Fibroblast of pulmonary artery (primary cell): ENCODE data around the gene NCEH1.

Experiments used
- DNase-seq: peaks from one replicate; pipeline ENCODE4 v3.0.0-alpha.2; 2010; ENCODE audit warnings: low read depth
- H3K4me3 ChIP-seq: replicated peaks from 2 replicates; pipeline ENCODE4 v1.5.1; 2011; ENCODE audit warnings: low read depth, mild to moderate bottlenecking, control low read depth, low read length, moderate library complexity
- CTCF ChIP-seq: IDR thresholded peaks from 2 replicates; pipeline ENCODE4 v1.5.1; 2011; ENCODE audit warnings: mild to moderate bottlenecking, control low read depth, low read length, inconsistent platforms; ENCODE audit errors: missing control alignments

NCEH1 gene

GRCh38 chr3:172690936-172691335 is 19.9 kb downstream of the NCEH1 start:
- TF ChIP-seq CTCF: no peak
- no peak for DNase-seq
- no peak overlapping the region for H3K4me3 ChIP-seq

- DNase-seq: no peak
- no peak overlapping the region for H3K4me3 ChIP-seq
- no peak for TF ChIP-seq CTCF
Measured at GRCh38 chr3:172688588-172688987, 22.3 kb downstream of the NCEH1 start.

GRCh38 chr3:172687501-172687900 is 23.4 kb downstream of the NCEH1 start:
- no peak for DNase-seq
- H3K4me3 ChIP-seq: no peak overlapping the region

GRCh38 chr3:172685331-172686214 is 25.3 kb downstream of the NCEH1 start:
- peak; percentile 61 for DNase-seq
- no peak for TF ChIP-seq CTCF
- no peak overlapping the region for H3K4me3 ChIP-seq

More at GRCh38 chr3:172687501-172687900, 23.4 kb downstream of the NCEH1 start:
- TF ChIP-seq CTCF: no peak

GRCh38 chr3:172680684-172681083 is 30.2 kb downstream of the NCEH1 start:
- H3K4me3 ChIP-seq: no peak overlapping the region
- no peak for DNase-seq
- TF ChIP-seq CTCF: no peak

- no peak for TF ChIP-seq CTCF
- DNase-seq: no peak
Measured at GRCh38 chr3:172679599-172679998, 31.3 kb downstream of the NCEH1 start.

GRCh38 chr3:172678068-172678467 is 32.8 kb downstream of the NCEH1 start:
- TF ChIP-seq CTCF: no peak
- no peak for DNase-seq
- H3K4me3 ChIP-seq: no peak overlapping the region

More at GRCh38 chr3:172679599-172679998, 31.3 kb downstream of the NCEH1 start:
- H3K4me3 ChIP-seq: no peak overlapping the region
